Epithelial cell of proximal tubule (primary cell): ENCODE measurements around the gene CFAP43. TPM values are rescaled to one million over a fixed set of nuclear protein-coding genes. Genes with fewer than 3 reads are reported as not detected.

Experiments
- DNase-seq: peaks from one replicate; pipeline ENCODE4 v3.0.0-alpha.2; 2011; ENCODE audit warnings: low read depth
- H3K4me3 ChIP-seq: 2 replicates; pipeline ENCODE4 v1.5.1; 2011; ENCODE audit warnings: low read depth, mild to moderate bottlenecking, low read length
- total RNA-seq: library from RNA; depleted of rRNA; stranded (reverse); fragments of >200 nt; gene quantifications from 2 replicates; pipeline ENCODE4 v1.2.3, GENCODE V29; 2015
- TF ChIP-seq, protein P1 (sequence below): conservative IDR thresholded peaks from 2 replicates; pipeline ENCODE4 v1.5.1; 2012; ENCODE audit warnings: low read depth, mild to moderate bottlenecking, low read length

The CFAP43 gene
- total RNA-seq, 1 donor from 2014 or later = 0.46 TPM

- H3K4me3 ChIP-seq = peak overlapping the region; percentile 86
- TF ChIP-seq, protein P1, sequence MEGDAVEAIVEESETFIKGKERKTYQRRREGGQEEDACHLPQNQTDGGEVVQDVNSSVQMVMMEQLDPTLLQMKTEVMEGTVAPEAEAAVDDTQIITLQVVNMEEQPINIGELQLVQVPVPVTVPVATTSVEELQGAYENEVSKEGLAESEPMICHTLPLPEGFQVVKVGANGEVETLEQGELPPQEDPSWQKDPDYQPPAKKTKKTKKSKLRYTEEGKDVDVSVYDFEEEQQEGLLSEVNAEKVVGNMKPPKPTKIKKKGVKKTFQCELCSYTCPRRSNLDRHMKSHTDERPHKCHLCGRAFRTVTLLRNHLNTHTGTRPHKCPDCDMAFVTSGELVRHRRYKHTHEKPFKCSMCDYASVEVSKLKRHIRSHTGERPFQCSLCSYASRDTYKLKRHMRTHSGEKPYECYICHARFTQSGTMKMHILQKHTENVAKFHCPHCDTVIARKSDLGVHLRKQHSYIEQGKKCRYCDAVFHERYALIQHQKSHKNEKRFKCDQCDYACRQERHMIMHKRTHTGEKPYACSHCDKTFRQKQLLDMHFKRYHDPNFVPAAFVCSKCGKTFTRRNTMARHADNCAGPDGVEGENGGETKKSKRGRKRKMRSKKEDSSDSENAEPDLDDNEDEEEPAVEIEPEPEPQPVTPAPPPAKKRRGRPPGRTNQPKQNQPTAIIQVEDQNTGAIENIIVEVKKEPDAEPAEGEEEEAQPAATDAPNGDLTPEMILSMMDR = no peak
- DNase-seq = no peak
These were observed 494 bp upstream of the CFAP43 start for GRCh38 chr10:104232613-104233102.

GRCh38 chr10:104230490-104230889 lies 1.7 kb downstream of the CFAP43 start:
- DNase-seq = no peak
- TF ChIP-seq, protein P1 = no peak
- no peak overlapping the region for H3K4me3 ChIP-seq

DNA sequence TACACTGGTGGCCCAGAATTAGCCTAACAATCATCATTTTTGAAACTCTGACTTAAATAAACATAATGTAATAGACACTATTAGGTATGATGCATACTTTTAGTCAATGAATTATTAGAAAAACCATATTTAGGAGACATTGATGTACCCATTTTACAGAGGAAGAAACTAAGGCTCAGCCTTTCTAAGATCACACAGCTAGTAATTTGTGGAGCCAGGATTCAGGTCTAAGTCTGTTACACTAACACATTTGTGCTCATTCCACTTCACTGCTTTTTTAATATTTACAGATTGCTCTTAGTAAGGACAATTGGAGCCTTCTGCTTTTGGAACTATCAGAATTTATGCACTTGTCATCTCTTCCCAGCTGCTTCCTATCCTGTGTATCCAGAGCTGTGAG lies 8.9 kb downstream of the CFAP43 start:
- H3K4me3 ChIP-seq = no peak overlapping the region
- TF ChIP-seq, protein P1 = no peak
- no peak for DNase-seq

DNA sequence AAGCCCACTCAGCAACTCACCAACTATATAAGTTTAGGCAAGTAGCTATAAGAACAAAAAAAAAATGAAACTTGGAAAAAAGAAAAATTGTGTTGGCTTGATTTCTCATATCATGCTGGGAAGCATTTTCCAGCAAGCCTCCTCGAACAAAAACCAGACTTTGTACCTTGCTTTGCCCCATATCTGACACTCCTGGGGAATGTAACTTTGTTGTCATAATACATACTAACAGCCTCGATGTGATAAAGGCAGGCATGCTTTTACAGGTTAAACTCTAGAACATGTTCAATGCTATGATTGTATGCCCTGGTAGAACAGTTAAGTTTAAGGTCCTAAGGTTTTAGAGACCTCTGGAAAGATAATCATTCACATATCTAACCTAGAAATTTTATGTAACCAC lies 11.6 kb downstream of the CFAP43 start:
- no peak for DNase-seq
- TF ChIP-seq, protein P1 = no peak
- H3K4me3 ChIP-seq = no peak overlapping the region

DNA sequence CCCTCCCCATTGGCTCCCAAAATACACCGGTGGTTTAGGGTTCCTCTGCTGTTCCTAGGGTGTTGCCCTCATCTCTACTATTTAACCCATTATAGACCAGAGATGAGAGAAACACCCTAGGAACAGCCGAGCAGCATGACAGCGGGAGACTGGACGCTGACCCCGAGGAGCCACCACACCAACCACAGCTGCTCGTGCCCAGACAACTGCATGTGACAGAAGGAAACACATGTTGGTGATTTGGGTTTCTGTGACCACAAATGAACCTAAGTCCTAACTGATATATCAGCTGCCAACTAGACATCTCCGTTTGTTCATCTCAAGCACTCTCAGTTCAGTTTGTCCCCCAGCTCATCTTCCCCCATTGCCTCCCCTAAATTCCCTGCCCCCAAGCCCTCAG lies 13.4 kb downstream of the CFAP43 start:
- no peak overlapping the region for H3K4me3 ChIP-seq
- TF ChIP-seq, protein P1 = no peak
- no peak for DNase-seq

- no peak for DNase-seq
- TF ChIP-seq, protein P1 = no peak
These were observed 15.5 kb downstream of the CFAP43 start for GRCh38 chr10:104216631-104217030.

GRCh38 chr10:104209575-104210198 lies 22.5 kb downstream of the CFAP43 start:
- no peak for DNase-seq
- H3K4me3 ChIP-seq = no peak overlapping the region
- TF ChIP-seq, protein P1 = peak; percentile 79

More at GRCh38 chr10:104216631-104217030, 15.5 kb downstream of the CFAP43 start:
- no peak overlapping the region for H3K4me3 ChIP-seq
